Parathyroid adenoma (tissue), 2 donors: ENCODE results near the gene PCDHGA9.
"Not testable (repeated sequence)": the region's sequence is repeated elsewhere in the genome, so short reads cannot be mapped to it uniquely, and the experiment has no call there.

Experiments used
- H2AFZ ChIP-seq: fragments of 300-600 bp; sonication (generic); one replicate; pipeline ENCODE4 v1.7.0; 2017; ENCODE audit warnings: antibody characterized with exemption, mild to moderate bottlenecking
- H3K27ac ChIP-seq: fragments of 300-600 bp; sonication (generic); one replicate; pipeline ENCODE4 v1.7.0; 2017
- H3K27me3 ChIP-seq: fragments of 300-600 bp; sonication (generic); one replicate; pipeline ENCODE4 v1.7.0; 2017; ENCODE audit warnings: low read length; ENCODE audit not compliant: control insufficient read depth, insufficient read depth
- H3K36me3 ChIP-seq: fragments of 300-600 bp; sonication (generic); one replicate; pipeline ENCODE4 v1.7.0; 2017; ENCODE audit warnings: low read length; ENCODE audit not compliant: control insufficient read depth, insufficient read depth
- H3K4me1 ChIP-seq: fragments of 300-600 bp; sonication (generic); one replicate; pipeline ENCODE4 v1.7.0; 2017; ENCODE audit warnings: control low read depth
- H3K4me2 ChIP-seq: fragments of 300-600 bp; sonication (generic); one replicate; pipeline ENCODE4 v1.7.0; 2017; ENCODE audit warnings: low read length
- H3K4me3 ChIP-seq: fragments of 300-600 bp; sonication (generic); one replicate; pipeline ENCODE4 v1.7.0; 2017; ENCODE audit warnings: low read depth, low read length
- H3K79me2 ChIP-seq: fragments of 300-600 bp; sonication (generic); one replicate; pipeline ENCODE4 v1.7.0; 2017; ENCODE audit warnings: control low read depth
- H3K9ac ChIP-seq: fragments of 300-600 bp; sonication (generic); one replicate; pipeline ENCODE4 v1.7.0; 2017; ENCODE audit warnings: mild to moderate bottlenecking
- H3K9me3 ChIP-seq: fragments of 300-600 bp; sonication (generic); one replicate; pipeline ENCODE4 v1.7.0; 2017; ENCODE audit warnings: low read length; ENCODE audit not compliant: control insufficient read depth
- CTCF ChIP-seq: fragments of 300-600 bp; sonication (generic); IDR thresholded peaks from one replicate; pipeline ENCODE4 v1.7.0; 2017; ENCODE audit warnings: antibody characterized with exemption, mild to moderate bottlenecking
- donor health status: primary hyperparathyroidism.

Gene PCDHGA9

GRCh38 chr5:141373673-141374317 is 28.8 kb upstream of the PCDHGA9 start, which contains the start of gene PCDHGA6:
Gene PCDHGA6 (plus strand): TSS chr5:141373891. CDS start chr5:141374084, 193 bp downstream.
- TF ChIP-seq CTCF = no peak
- H3K27ac ChIP-seq = peak within 1 kb of the TSS; percentile 16
- H3K9me3 ChIP-seq = peaks cover 13% of the 10 kb centered on the region
- H2AFZ ChIP-seq = peak within 1 kb of the TSS; percentile 38
- H3K4me3 ChIP-seq = peak within 1 kb of the TSS; percentile 35
- no peaks in the 10 kb centered on the region for H3K36me3 ChIP-seq
- no peak within 1 kb of the TSS for H3K9ac ChIP-seq
- no peak within 1 kb of the TSS for H3K4me2 ChIP-seq
- no peaks in the 10 kb centered on the region for H3K27me3 ChIP-seq
- H3K79me2 ChIP-seq = no peaks in the 10 kb centered on the region
- no peaks in the 10 kb centered on the region for H3K4me1 ChIP-seq

GRCh38 chr5:141374627-141375026 is 28.0 kb upstream of the PCDHGA9 start:
- no peak for TF ChIP-seq CTCF
- no peak overlapping the region for H3K4me2 ChIP-seq
- no peak overlapping the region for H2AFZ ChIP-seq
- H3K27me3 ChIP-seq = no peaks in the 10 kb centered on the region
- no peak overlapping the region for H3K4me3 ChIP-seq
- H3K9ac ChIP-seq = no peak overlapping the region
- no peaks in the 10 kb centered on the region for H3K4me1 ChIP-seq
- H3K79me2 ChIP-seq = no peaks in the 10 kb centered on the region
- peaks cover 15% of the 10 kb centered on the region for H3K9me3 ChIP-seq
- no peaks in the 10 kb centered on the region for H3K36me3 ChIP-seq
- no peak overlapping the region for H3K27ac ChIP-seq

GRCh38 chr5:141375444-141376155 is 27.0 kb upstream of the PCDHGA9 start:
- not testable (repeated sequence) for H3K4me2 ChIP-seq, H3K79me2 ChIP-seq, H3K4me1 ChIP-seq, H3K36me3 ChIP-seq, H3K9ac ChIP-seq, H3K27me3 ChIP-seq, H3K4me3 ChIP-seq, H3K27ac ChIP-seq, H2AFZ ChIP-seq
- peaks cover 10% of the 10 kb centered on the region for H3K9me3 ChIP-seq

GRCh38 chr5:141382469-141383294 is 19.9 kb upstream of the PCDHGA9 start, which contains the start of gene PCDHGA7:
Gene PCDHGA7 (plus strand): TSS chr5:141382742. CDS start chr5:141382900, 158 bp downstream.
- H3K36me3 ChIP-seq = no peaks in the 10 kb centered on the region
- H3K9me3 ChIP-seq = peaks cover 2% of the 10 kb centered on the region

More at GRCh38 chr5:141382469-141383294, 19.9 kb upstream of the PCDHGA9 start, which contains the start of gene PCDHGA7:
- H3K4me2 ChIP-seq = peak within 1 kb of the TSS; percentile 12
- peak within 1 kb of the TSS; percentile 38 for H3K4me3 ChIP-seq
- H3K79me2 ChIP-seq = no peaks in the 10 kb centered on the region
- H3K9ac ChIP-seq = no peak within 1 kb of the TSS
- no peak within 1 kb of the TSS for H3K27ac ChIP-seq
- H2AFZ ChIP-seq = peak within 1 kb of the TSS; percentile 40
- no peaks in the 10 kb centered on the region for H3K4me1 ChIP-seq
- no peak for TF ChIP-seq CTCF
- no peaks in the 10 kb centered on the region for H3K27me3 ChIP-seq
